ENCODE data around the gene ESPN. TPM values are rescaled to one million over a fixed set of nuclear protein-coding genes. Genes with fewer than 3 reads are reported as not detected.
"Not testable (repeated sequence)": the region's sequence is repeated elsewhere in the genome, so short reads cannot be mapped to it uniquely, and the experiment has no call there.

The ESPN gene
- polyA plus RNA-seq, 1 experiment, result not detected

GRCh38 chr1:6441586-6441985 is 17.0 kb downstream of the ESPN start:
- H3K36me3 ChIP-seq (ENCODE audit: control insufficient read depth, insufficient read depth, low read length), result no peaks in the 10 kb centered on the region
- TF ChIP-seq CTCF (IDR thresholded peaks at IDR 0.05; ENCODE audit: insufficient read depth, low read depth, low read length), result no peak
- ChIA-PET CTCF (interaction anchor here (1.2 to 7.7 kb wide), 5 partner anchors 9 to 195 kb away, joined by 4 to 62 read pairs (median 20); no protein-coding TSS in a partner anchor), POLR2A (no interaction called here)
- peaks cover 17% of the 10 kb centered on the region for H3K27me3 ChIP-seq (ENCODE audit: control insufficient read depth, insufficient read depth, low read length)
- no peak overlapping the region for H3K4me3 ChIP-seq (ENCODE audit: low read depth, low read length)
- no peak for DNase-seq (ENCODE audit: low read depth)

GRCh38 chr1:6443339-6444115 is 19.0 kb downstream of the ESPN start:
- ChIA-PET CTCF (interaction anchor here (0.8 to 7.7 kb wide), 4 partner anchors 21 to 197 kb away, joined by 3 to 33 read pairs (median 3); no protein-coding TSS in a partner anchor), POLR2A (no interaction called here)
- H3K27me3 ChIP-seq (ENCODE audit: control insufficient read depth, insufficient read depth, low read length), result peaks cover 21% of the 10 kb centered on the region
- H3K4me3 ChIP-seq (ENCODE audit: low read depth, low read length), result no peak overlapping the region
- no peak for DNase-seq (ENCODE audit: low read depth)
- TF ChIP-seq CTCF (IDR thresholded peaks at IDR 0.05; ENCODE audit: insufficient read depth, low read depth, low read length), result no peak
- H3K36me3 ChIP-seq (ENCODE audit: control insufficient read depth, insufficient read depth, low read length), result no peaks in the 10 kb centered on the region

- CTCF ChIA-PET, result interaction anchor here (0.6 to 1.8 kb wide), 3 partner anchors 19 to 91 kb away, joined by 3 to 6 read pairs (median 3); no protein-coding TSS in a partner anchor
- no peak for DNase-seq (ENCODE audit: low read depth)
- Histone ChIP-seq H3K27me3 (ENCODE audit: control insufficient read depth, insufficient read depth, low read length) (peaks cover 24% of the 10 kb centered on the region), H3K4me3 (ENCODE audit: low read depth, low read length) (no peak overlapping the region), H3K36me3 (ENCODE audit: control insufficient read depth, insufficient read depth, low read length) (no peaks in the 10 kb centered on the region)
- TF ChIP-seq CTCF (IDR thresholded peaks at IDR 0.05; ENCODE audit: insufficient read depth, low read depth, low read length), result no peak
- POLR2A ChIA-PET, result no interaction called here
Measured at GRCh38 chr1:6444377-6444776, 19.8 kb downstream of the ESPN start.

- DNase-seq (ENCODE audit: low read depth), result no peak
- TF ChIP-seq CTCF (IDR thresholded peaks at IDR 0.05; ENCODE audit: insufficient read depth, low read depth, low read length), result peak; percentile 69
- POLR2A ChIA-PET, result no interaction called here
- H3K27me3 ChIP-seq (ENCODE audit: control insufficient read depth, insufficient read depth, low read length), result peaks cover 32% of the 10 kb centered on the region
- H3K4me3 ChIP-seq (ENCODE audit: low read depth, low read length), result no peak overlapping the region
- CTCF ChIA-PET, result interaction anchor here (0.6 to 1.8 kb wide), 7 partner anchors 15 to 204 kb away, joined by 3 to 6 read pairs (median 3); no protein-coding TSS in a partner anchor
- no peaks in the 10 kb centered on the region for H3K36me3 ChIP-seq (ENCODE audit: control insufficient read depth, insufficient read depth, low read length)
Measured at GRCh38 chr1:6445062-6445763, 20.6 kb downstream of the ESPN start.

- H3K27me3 ChIP-seq (ENCODE audit: control insufficient read depth, insufficient read depth, low read length), result peaks cover 34% of the 10 kb centered on the region
- DNase-seq (ENCODE audit: low read depth); H3K36me3 ChIP-seq (ENCODE audit: control insufficient read depth, insufficient read depth, low read length); POLR2A ChIA-PET; H3K4me3 ChIP-seq (ENCODE audit: low read depth, low read length): not testable (repeated sequence)
- CTCF ChIA-PET, result interaction anchor here (0.6 to 1.8 kb wide), 7 partner anchors 16 to 203 kb away, joined by 3 to 6 read pairs (median 3); no protein-coding TSS in a partner anchor
Measured at GRCh38 chr1:6445929-6446328, 21.4 kb downstream of the ESPN start.

Data from BJ (cell line).